Stimulated activated CD4-positive, alpha-beta T cell treated with anti-CD3 and anti-CD28 coated beads, Interleukin-4, amount 100 ng/mL, for 24 hours (primary cell): ENCODE data around the gene ZG16.

Experiments
- DNase-seq: peaks from one replicate; pipeline ENCODE4 v3.0.0-alpha.2; 2020

The ZG16 gene

DNA sequence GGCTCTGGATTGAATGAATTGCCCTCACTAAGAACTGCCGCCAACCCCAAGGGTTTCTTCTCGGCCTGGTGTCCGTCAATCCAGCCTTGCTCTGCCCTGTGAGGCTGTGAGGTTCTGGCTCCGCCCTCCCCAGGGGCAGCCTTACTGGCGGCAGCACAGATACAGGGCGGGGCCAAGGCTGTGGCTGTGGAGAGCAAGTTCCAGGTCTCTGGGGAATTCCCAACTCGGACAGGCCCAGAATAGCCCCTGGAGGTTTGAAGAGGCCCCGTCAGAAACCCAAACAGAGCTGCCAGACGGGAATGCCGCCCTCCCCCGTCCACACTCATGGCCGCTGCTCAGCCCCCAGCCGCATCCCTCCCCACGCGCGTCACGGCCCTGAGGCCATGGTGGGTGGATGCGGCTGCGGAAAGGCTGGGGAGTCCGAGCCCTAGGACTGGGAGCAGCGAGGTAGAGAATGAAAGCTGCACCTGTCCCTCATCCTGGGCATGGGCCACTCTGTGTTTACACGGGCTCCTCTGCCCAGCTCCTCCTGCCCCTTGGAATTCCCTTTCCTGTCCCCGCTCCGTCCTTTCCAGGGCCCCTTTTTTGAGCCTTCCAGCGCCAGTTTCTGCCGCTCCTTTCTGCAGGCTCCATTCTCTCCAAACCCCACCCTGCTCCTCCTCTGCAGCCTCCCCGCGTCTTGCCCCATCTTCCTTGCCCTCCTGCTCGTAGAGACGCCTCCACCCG lies 33.3 kb downstream of the ZG16 start:
- peak; percentile 77 for DNase-seq

DNA sequence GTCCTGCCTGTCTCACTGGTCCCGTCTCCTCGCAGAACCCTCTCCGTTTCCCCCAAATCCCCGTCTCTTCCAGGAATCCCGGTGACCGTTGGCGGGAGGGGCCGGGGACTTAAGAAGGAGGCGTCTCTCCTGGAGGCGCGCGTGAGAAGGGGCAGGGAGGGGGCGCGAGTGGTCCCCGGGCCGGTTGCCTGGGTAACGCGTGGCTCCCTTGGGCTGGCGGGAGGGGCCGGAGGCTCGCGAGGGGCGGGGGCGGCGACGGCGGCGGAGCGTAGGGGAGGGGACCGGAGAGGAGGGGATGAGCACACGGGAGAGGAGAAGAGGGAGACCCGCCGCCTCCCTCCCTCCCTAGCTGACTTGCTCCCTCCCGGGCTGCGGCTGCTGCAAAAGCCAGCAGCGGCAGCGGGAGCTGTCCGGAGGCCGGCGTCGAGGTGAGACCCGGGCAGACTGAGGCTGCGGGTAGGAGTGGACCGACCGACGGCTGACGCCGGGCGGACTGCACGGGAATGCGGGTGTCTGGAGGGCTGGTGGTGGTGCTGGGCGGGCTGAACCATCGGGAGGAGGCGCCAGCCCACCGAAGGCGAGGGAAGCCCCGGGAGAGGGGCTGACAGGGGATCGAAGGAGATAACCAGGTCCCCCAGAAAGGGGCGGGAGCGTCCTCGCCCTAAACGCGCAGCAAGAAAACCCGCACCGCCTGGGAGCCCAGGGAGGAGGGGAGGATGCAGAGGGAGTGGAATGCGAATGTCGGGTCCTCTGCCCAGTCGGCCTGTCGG lies 34.0 kb downstream of the ZG16 start, which contains the start of gene PRRT2:
Gene PRRT2, plus strand, starts transcription at position 298 of the 770 bp plus-strand sequence. CDS start 862 bp downstream, outside the sequence.
- DNase-seq = peak; percentile 47

GRCh38 chr16:29812754-29813643 lies 34.9 kb downstream of the ZG16 start:
- DNase-seq = no peak

- DNase-seq = no peak
Observed at GRCh38 chr16:29813644-29814562, 35.8 kb downstream of the ZG16 start.

GRCh38 chr16:29814592-29814991 lies 36.5 kb downstream of the ZG16 start:
- no peak for DNase-seq

DNA sequence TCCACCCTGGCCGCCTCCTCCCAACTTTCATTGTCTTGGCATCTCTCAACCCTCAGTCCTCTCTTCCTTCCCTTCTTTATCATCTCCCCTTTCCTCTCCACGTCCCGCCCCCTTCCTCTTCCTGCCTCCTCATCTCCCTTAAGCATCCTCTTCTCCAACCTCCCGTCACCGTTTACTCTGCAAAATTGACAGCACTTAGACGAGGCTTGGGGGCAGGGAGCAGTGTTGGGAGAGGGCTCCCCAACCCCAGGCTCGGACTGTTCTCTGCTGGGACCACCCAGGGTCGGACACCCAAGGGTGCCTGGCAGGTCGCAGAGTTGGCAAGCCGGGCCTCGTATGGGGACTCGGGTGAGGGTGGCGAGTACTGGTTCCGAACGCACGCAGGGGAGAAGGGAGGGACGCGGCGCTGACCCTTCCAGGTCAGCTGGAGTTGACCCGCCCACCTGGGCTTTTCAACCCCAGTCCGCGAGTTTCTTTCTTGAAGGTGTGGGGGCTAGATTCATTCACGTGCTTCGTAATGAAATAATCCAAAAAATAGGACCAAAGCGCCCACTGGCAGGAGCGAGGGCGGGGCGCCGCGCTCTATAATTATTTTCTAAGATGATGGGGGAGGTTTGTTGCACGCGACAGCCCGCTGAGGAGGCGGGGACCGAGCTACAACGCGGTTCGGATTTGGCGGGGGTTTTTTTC lies 37.1 kb downstream of the ZG16 start:
- peak; percentile 14 for DNase-seq

- peak; percentile 98 for DNase-seq
Observed at GRCh38 chr16:29815793-29816693, 38.0 kb downstream of the ZG16 start, which contains the start of gene PAGR1. Gene PAGR1, plus strand, starts transcription at chr16:29816152. Its CDS starts 374 bp downstream, at chr16:29816526.

- DNase-seq = peak; percentile 66
Observed at GRCh38 chr16:29816694-29817441, 38.8 kb downstream of the ZG16 start.

GRCh38 chr16:29818082-29818481 lies 40.0 kb downstream of the ZG16 start:
- DNase-seq = no peak

- DNase-seq = no peak
Observed at GRCh38 chr16:29819506-29819905, 41.5 kb downstream of the ZG16 start.

DNA sequence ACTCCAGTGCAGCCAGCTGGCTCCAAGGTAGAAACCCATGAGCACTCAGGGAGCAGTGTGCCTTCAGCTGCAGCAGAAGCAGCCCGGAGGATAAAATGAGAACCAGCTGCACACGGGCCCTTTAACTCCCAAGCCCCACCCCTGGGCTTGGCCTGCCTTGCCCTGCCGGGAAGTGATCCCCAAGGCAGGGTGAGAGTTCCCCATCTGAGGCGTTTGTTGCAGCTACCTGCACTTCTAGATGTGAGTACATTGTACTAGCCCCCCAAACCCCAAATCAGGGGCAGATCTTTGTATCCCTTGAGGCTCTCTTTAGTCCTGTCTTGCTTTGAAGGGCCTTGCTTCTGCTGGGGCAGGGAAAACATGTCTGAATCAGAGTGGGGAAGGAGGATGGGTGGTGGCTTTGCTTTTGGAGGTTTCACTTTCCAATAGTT lies 42.2 kb downstream of the ZG16 start, which contains the start of gene MVP:
Gene MVP, plus strand, starts transcription at position 192 of the 431 bp plus-strand sequence. CDS start 10,088 bp downstream, outside the sequence.
- peak; percentile 62 for DNase-seq

GRCh38 chr16:29820730-29821642 lies 42.9 kb downstream of the ZG16 start:
- DNase-seq = peak; percentile 48

DNA sequence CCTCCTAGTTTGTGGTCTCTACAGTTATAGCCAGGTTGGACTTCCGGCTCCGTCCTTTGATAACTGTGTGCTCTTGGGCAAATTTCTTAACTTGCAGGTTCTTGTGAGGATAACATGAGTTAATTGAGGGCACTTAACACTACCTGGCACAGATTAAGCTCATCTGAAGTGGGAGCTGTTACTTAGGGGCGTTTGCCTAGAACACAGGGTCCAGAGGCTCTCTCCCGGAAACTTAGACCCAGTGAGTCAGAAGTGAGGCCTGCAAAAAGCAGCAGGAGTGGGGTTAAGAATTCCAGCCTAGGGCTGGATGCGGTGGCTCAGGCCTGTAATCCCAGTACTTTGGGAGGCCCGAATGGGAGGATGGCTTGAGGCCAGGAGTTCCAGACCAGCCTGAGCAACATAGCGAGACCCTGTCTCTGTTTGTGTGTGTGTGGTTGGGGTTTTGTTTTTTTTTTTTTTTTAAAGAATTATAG lies 43.6 kb downstream of the ZG16 start:
- no peak for DNase-seq

DNA sequence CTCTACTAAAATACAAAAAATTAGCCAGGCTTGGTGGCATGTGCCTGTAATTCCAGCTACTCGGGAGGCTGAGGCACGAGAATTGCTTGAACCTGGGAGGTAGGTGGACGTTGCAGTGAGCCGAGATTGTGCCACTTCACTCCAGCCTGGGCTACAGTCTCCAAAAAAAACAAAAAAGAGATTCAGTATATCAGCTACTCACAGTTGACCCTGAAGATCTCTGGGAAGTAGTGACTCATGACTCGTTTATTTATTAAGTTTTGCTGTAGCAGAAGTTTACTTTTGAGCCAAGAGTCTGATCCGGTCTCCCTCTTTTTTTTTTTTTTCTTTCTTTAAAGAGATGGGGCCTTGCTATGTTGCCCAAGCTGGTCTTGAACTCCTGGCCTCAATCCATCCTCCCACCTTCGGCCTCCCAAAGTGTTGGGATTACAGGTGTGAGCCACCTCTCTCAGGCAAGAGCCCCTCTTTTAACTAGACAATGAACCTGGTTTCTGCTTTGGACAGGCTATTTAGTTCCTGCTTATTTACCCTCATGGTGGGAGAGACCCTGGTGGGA lies 46.6 kb downstream of the ZG16 start:
- no peak for DNase-seq

DNA sequence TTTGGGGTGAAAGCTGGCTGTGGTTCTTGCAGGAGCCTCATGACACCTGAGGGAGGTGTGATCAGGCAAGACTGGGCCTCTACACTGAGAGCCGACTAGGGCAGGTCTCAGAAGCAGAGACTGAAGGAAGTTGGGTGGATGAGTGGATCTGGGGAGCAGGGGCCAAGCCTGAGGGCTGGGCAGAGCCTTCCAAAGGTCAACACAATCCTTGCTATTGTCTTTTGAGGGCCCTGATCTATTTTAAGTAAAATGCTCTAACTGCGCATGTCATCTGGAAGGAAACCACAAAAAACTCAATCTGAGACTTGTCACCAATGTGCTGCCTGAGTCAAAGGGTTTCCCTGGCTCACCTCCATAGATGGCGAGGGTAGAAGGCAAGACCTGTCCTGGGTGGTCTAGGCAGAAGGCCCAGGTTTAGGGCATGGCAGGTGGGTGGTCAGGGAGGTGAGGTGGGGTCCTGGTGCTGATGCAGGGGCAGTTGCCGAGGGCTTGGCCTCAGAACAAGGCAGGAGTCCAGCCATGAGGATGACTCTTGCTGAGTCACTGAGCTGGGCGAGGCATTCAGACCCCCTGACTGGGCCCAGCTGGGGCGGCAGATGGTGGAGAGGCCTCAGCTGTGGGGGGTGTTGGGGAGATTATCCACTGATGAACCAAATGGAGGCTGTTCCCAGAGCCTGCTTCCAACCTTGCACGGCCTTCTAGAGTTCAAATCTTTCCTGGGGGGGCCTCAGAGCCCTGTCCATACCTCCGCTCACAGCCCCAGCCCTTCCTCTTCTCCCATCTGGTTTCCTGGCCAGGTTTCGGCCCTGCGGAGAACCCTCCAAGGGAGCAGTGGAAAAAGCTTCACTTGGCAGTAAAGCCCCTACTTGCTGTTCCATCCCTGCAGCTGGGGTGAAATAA lies 47.3 kb downstream of the ZG16 start:
- DNase-seq = peak; percentile 63

GRCh38 chr16:29826342-29826695 lies 48.3 kb downstream of the ZG16 start:
- DNase-seq = no peak

DNA sequence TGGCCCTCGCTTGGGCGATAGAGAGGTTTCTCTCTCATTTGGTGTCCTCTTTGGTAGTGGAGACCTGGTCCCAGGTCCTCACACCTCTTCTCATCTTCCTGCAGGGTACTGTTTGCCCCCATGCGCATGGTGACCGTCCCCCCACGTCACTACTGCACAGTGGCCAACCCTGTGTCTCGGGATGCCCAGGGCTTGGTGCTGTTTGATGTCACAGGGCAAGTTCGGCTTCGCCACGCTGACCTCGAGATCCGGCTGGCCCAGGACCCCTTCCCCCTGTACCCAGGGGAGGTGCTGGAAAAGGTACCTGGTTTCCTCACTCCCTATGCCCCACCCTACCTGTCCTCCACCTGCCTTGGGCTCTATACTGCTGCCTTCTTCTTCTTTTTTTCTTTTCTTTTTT lies 52.7 kb downstream of the ZG16 start:
- DNase-seq = no peak
